Mucosa of stomach (tissue), 1 donor: ENCODE results near the gene AAK1.

Source experiments
- H3K27me3 ChIP-seq: one replicate; pipeline ENCODE4 v1.7.0; 2013; ENCODE audit warnings: mild to moderate bottlenecking, low read length; ENCODE audit not compliant: control insufficient read depth, insufficient read depth
- H3K36me3 ChIP-seq: one replicate; pipeline ENCODE4 v1.7.0; 2013; ENCODE audit warnings: low read length; ENCODE audit not compliant: control insufficient read depth, insufficient read depth
- H3K4me1 ChIP-seq: one replicate; pipeline ENCODE4 v1.7.0; 2013; ENCODE audit warnings: mild to moderate bottlenecking, low read length; ENCODE audit not compliant: control insufficient read depth, insufficient read depth
- H3K4me3 ChIP-seq: one replicate; pipeline ENCODE4 v1.7.0; 2013; ENCODE audit warnings: low read length
- H3K9ac ChIP-seq: one replicate; pipeline ENCODE4 v1.7.0; 2013; ENCODE audit warnings: mild to moderate bottlenecking, low read length, moderate library complexity
- H3K9me3 ChIP-seq: one replicate; pipeline ENCODE4 v1.7.0; 2013; ENCODE audit warnings: mild to moderate bottlenecking, low read length, moderate library complexity; ENCODE audit not compliant: control insufficient read depth
- donor health status: Pancreatic carcinoma.

Gene AAK1

DNA sequence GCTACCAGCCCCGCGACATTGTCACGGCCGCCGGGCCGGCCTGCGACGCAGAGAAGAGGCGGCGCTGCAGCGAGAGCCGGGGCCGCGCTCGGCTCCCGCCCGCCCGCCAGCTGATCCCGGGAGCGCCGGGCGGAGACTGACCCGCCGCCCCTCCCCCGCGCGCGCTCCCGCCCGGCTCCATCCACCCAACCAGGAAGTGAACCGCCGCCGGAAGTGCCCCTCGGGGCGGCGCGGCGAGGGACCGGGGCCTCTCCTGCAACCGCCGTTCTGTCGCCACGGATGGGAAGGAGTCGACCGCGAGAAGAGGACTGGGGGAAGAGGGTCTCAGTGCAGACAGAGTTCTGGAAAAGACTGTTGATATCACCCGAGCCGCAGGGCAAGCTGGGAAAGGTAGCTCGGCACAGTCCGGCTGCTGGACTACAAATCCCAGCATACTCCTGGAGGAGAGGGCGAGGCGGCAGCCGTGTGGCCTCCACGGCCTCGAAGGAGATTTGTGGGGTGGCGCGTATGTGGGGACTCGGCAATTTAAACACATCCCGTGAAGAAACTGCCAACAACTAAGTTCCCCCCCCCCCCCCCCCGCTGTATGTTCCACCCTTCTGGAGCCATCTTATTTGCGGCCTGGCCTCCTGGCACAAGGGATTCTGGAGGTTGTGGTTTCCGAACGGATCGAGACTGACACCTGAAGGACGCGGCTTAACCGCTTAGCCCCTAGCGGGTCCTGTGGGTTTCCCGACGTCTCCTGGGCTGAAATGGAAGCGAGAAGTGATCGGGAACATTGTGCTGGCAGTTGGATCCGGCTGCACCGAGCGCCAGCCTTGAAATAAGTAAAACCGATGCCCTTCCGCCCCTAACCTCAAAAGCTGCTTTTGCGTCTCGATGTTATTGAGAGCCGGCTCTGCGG lies at the start of gene AAK1:
Gene AAK1, minus strand, starts transcription at position 138 of the 904 bp plus-strand sequence. CDS start 699 bp downstream, outside the sequence.
- Histone ChIP-seq H3K36me3 (no peaks in the 10 kb centered on the region), H3K9ac (peak within 1 kb of the TSS; percentile 95), H3K27me3 (no peaks in the 10 kb centered on the region), H3K9me3 (no peaks in the 10 kb centered on the region), H3K4me1 (peaks cover 19% of the 10 kb centered on the region), H3K4me3 (peak within 1 kb of the TSS; percentile 61)

DNA sequence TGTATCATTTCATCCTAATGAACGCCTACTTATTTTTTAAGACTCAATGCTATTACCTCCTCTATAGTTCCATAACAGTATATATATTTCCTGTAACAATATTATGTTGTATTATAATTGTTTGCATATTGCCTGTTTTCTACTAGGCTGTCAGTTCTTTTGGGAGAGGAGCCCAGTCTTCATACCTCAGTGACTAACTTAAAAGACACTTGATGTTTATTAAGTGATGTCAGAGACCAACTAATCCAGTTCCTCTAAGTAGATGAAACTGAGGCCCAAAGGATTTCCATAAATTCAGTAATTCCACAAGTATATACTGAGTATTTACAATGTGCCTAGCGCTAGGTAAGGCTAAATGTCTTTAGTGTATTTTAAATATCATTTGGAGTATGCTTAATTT lies 48.9 kb upstream of the AAK1 start:
- H3K4me1 ChIP-seq: peaks cover 30% of the 10 kb centered on the region
- H3K4me3 ChIP-seq: no peak overlapping the region
- no peak overlapping the region for H3K9ac ChIP-seq
- H3K9me3 ChIP-seq: no peaks in the 10 kb centered on the region
- H3K27me3 ChIP-seq: no peaks in the 10 kb centered on the region
- H3K36me3 ChIP-seq: no peaks in the 10 kb centered on the region

DNA sequence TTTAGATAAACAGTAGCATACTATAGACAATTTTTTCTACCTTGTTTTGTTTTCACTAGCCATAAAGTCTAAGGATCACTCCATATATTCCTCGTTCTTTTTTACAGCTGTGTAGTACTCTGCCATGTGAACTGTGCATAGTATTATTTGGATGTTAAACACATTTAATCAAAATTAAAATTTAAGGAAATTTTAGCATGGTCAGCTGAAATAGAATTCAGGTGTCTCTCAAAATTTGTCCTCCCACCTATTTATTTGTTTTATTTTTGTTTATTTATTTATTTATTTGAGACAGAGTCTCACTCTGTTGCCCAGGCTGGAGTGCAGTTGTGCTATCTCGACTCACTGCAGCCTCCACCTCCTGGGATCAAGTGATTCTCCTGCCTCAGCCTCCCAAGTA lies 46.4 kb upstream of the AAK1 start:
- Histone ChIP-seq H3K9me3 (no peaks in the 10 kb centered on the region), H3K9ac (no peak overlapping the region), H3K4me3 (no peak overlapping the region), H3K36me3 (no peaks in the 10 kb centered on the region), H3K4me1 (peaks cover 22% of the 10 kb centered on the region), H3K27me3 (no peaks in the 10 kb centered on the region)

DNA sequence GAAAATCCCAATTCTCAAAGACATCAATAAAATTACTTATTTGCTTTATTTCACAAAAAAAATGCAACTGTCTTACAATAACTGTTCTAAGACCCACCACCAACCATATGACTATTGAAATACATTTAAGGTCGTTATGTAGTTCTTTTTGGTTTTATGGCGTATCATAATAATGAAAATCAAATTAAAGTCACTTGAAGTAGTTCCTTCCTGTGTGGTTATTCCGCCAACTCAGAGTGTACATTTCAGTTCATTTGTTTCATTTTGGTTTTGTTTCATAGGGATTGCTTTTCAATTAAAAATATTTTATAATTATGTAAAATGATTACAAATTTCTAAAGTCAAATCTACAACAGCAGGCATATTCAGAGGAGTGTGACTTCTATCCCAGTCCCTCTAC lies 45.9 kb upstream of the AAK1 start:
- Histone ChIP-seq H3K36me3 (no peaks in the 10 kb centered on the region), H3K4me1 (peaks cover 20% of the 10 kb centered on the region), H3K27me3 (no peaks in the 10 kb centered on the region), H3K9me3 (no peaks in the 10 kb centered on the region), H3K9ac (no peak overlapping the region), H3K4me3 (no peak overlapping the region)

DNA sequence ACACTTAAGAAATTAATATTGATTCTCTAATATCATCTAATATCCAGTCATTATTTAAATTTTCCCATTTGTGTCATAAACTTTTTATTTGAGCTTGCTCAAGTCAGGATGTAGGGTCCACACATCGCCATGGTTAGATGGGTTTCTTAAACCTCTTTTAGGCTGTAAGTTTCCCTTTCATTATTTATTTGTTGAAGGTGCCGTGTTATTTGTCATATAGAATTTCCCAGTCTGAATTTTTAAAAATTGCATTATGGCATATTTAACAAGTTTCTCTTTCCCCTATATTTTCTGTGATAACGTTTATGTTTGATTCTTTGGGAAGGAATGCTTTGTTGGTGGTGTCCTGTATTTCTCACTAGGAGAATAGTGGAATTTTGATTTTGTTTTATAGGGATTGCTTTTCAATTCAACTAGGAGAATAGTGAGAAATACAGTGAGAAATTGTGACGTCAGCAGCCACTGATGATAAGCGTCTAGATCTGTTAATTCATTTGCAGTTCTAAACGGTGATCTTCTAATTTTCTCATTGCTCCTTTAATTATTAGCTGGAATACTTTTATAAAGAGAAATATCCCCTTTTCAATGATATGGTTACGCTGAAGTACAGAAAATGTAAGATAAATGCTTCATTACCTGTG lies 44.6 kb upstream of the AAK1 start:
- Histone ChIP-seq H3K4me3 (no peak overlapping the region), H3K4me1 (peaks cover 19% of the 10 kb centered on the region), H3K27me3 (no peaks in the 10 kb centered on the region), H3K9ac (no peak overlapping the region), H3K36me3 (no peaks in the 10 kb centered on the region), H3K9me3 (no peaks in the 10 kb centered on the region)

DNA sequence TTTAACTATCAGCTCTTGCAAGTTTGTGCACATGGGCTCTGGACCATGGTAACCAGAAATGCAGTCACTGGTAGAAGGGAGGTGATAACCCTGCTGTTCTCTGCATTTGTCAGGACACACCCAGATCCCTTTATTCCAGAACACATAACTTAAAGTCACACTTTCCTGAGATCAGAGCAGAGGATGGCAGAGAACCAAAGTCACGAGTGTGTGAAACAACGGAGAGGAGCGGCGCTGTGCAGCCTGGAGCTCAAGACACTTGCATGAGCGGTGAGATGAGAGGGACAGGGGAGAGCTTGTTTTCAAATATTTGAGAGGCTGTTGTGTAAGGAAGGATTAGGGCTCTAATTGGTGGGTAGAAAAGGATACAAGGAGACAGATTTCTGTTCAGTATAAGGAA lies 43.3 kb upstream of the AAK1 start:
- Histone ChIP-seq H3K4me3 (no peak overlapping the region), H3K9ac (no peak overlapping the region), H3K9me3 (no peaks in the 10 kb centered on the region), H3K4me1 (peaks cover 20% of the 10 kb centered on the region), H3K27me3 (no peaks in the 10 kb centered on the region), H3K36me3 (no peaks in the 10 kb centered on the region)

DNA sequence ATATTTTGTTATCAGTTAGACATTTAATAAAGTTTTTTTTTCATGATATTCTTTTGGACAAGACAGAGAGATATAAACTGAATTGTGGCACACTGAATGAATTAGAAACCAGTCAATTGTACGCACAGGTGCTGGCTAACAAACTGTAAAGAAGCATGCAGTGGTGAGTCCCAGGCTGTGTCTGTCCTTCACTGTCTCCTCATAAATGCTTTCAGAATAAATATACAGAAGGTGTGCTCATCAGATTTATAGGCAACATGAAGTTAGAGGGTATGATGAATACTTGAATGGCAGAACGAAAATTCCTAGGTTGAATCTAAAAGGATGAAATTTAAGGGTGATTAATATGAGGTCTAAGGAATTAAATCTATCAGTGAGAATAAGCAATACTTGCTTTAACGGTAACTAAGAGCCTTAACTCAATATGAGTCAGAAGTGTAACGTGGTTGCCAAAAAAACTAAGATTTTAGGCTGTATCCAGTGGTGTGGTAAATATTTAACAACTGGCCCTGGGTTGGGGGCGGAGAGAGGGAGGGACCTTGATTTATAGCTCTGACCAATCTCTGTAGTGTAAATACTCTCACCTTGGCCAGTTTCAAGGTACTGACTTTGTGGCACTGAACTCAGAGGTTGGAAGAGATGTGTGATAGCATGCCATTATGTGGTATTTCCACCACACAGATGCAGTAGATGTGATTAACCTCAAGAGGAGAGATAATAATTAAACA lies 41.9 kb upstream of the AAK1 start:
- Histone ChIP-seq H3K4me3 (no peak overlapping the region), H3K4me1 (peaks cover 20% of the 10 kb centered on the region), H3K9ac (no peak overlapping the region), H3K27me3 (no peaks in the 10 kb centered on the region), H3K36me3 (no peaks in the 10 kb centered on the region), H3K9me3 (no peaks in the 10 kb centered on the region)

DNA sequence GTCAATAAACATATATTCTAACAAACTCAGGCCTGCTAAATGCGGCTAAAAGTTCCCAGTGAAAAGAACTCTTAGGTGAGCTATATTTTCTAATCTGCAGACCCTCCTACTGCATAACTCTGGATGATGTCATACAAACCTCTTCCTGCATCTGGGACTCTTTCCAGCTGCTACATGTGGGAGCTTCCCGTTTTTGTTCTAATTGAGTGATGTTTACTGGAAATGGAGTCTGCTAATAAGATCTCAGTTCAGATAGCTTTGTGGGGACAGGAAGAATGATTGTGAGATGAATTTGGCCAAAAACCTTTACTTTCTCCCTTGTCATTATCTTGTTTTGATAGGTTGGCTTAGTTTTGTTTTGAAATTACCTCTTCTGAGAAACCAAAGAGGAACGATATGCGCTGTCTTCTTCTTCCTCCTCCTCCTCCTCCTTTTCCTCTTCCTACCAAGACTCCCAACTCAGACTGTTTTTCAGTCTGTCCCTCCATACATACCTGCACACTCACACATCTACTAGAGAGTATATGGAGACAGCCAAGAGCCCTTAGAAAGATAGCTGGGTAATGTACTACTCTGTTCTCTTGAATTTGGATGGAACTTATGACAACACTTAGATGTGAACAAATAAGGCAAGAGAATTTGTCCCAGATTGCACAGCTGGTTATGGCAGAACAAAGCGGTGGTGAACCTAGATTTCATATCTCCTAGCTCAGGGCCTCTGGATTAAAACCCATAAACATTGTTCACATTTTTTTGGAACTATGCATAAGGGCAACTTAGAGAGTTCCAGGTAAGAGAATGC lies 39.8 kb upstream of the AAK1 start:
- Histone ChIP-seq H3K4me3 (no peak overlapping the region), H3K9ac (no peak overlapping the region), H3K9me3 (no peaks in the 10 kb centered on the region), H3K4me1 (peaks cover 20% of the 10 kb centered on the region), H3K36me3 (no peaks in the 10 kb centered on the region), H3K27me3 (no peaks in the 10 kb centered on the region)

DNA sequence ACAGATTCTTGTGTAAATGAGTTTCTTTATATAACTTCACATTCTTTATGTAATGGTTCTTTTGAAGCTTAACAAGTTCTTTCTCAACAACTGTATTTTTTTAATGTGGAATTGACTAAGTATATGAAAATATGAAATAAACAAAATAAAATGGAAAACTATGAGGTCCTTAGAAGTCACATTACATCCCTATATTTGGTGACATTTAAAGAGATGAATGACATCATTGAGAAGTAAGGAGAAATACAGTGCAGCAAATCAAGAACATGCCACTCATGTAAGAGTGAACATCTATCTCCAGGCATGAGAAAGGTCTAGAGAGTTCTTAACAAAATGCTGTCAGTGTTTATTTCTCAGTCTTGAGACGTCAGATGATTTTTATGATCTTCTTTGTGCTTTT lies 39.0 kb upstream of the AAK1 start:
- Histone ChIP-seq H3K36me3 (no peaks in the 10 kb centered on the region), H3K9ac (no peak overlapping the region), H3K27me3 (no peaks in the 10 kb centered on the region), H3K9me3 (no peaks in the 10 kb centered on the region), H3K4me3 (no peak overlapping the region), H3K4me1 (peaks cover 20% of the 10 kb centered on the region)

DNA sequence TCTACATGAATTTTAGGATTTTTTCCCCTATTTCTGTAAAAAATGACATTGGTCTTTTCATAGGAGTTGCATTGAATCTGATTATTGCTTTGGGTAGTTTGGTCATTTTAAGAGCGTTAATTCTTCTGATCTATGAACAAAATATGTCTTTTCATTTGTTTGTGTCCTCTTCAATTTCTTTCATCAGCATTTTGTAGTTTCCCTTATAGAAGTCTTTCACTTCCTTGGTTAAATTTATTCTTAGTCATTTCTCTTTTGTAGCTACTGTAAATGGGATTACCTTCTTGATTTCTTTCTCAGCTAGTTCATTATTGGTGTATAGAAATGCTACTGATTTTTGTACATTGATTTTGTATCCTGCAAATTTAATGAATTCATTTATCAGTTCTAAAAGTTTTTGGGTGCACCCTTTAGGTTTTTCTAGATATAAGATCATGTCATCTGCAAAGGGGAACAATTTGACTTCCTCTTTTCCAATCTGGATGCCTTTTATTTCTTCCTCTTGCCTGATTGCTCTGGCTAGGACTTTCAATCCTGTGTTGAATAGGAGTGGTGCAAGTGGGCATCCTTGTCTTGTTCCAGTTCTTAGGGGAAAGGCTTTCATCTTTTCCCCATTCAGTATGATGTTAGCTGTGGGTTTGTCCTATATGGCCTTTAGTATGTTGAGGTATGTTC lies 36.6 kb upstream of the AAK1 start:
- Histone ChIP-seq H3K9ac (no peak overlapping the region), H3K27me3 (no peaks in the 10 kb centered on the region), H3K9me3 (no peaks in the 10 kb centered on the region), H3K4me3 (no peak overlapping the region), H3K4me1 (peaks cover 10% of the 10 kb centered on the region), H3K36me3 (no peaks in the 10 kb centered on the region)

DNA sequence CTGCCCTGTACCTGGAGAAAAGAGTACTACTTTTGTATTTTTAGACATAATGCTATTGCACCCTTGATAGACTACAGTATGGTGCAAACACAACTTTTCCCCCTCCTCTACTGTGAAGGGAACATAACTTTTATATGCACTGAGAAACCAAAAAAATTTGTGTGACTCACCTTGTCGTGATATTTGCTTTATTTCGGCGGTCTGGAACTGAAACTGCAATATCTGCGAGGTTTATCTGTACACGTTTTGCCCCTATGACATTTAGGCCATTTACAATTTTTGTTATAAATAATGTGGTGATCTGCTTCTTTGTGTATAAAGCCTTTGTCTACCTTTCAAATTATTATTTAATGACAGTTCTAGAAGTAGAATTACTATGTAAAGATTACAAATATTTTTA lies 34.4 kb upstream of the AAK1 start:
- Histone ChIP-seq H3K27me3 (no peaks in the 10 kb centered on the region), H3K9me3 (no peaks in the 10 kb centered on the region), H3K4me3 (no peak overlapping the region), H3K36me3 (no peaks in the 10 kb centered on the region), H3K9ac (no peak overlapping the region), H3K4me1 (peaks cover 3% of the 10 kb centered on the region)
